HCT116 (cell line): ENCODE data around the gene RUNX1. TPM values are rescaled to one million over a fixed set of nuclear protein-coding genes. Genes with fewer than 3 reads are reported as not detected.

Experiments
- ATAC-seq: fragments of 200-7000 bp; cut with Tn5 transposase; 2 replicates; pipeline ENCODE4 v1.9.1; 2020; ENCODE audit warnings: mild to moderate bottlenecking, moderate library complexity
- BruUV-seq: library from RNA; stranded (reverse); fragments of 400-500 nt; replicated peaks from 2 replicates; lab custom pipeline; 2021; lab: Mats Ljungman, UMichigan
- CTCF ChIA-PET: fragments of 300-600 bp; sonication (Branson Sonifier 250); formaldehyde crosslinking; loops from one replicate; lab custom pipeline; 2021; ENCODE audit warnings: antibody characterized with exemption; lab: Charles Lee
- POLR2A ChIA-PET: fragments of 300-600, 350-600 bp; sonication (Branson Sonifier 250); formaldehyde crosslinking; loops from one replicate; lab custom pipeline; 2021; ENCODE audit warnings: antibody characterized with exemption; lab: Charles Lee
- RAD21 ChIA-PET, 2 experiments: fragments of 300-600 bp; sonication (Branson Sonifier 250); formaldehyde crosslinking; loops; one replicate each; lab custom pipeline; 2023; ENCODE audit warnings: low total read pairs in 2 of 2; ENCODE audit not compliant: uncharacterized antibody in 2 of 2, unreplicated experiment in 2 of 2, low non-redundant PET in 1 of 2; lab: Charles Lee
- DNase-seq: peaks from one replicate; pipeline ENCODE4 v3.0.0-alpha.2; 2010; ENCODE audit warnings: low read depth, low spot score
- H2AFZ ChIP-seq: fragments of 200-600 bp; shearing (Covaris generic), sonication (generic); 2 replicates; pipeline ENCODE4 v1.6.1; 2017; ENCODE audit warnings: low read depth, mixed run types, mixed read lengths, antibody characterized with exemption, low read length; ENCODE audit not compliant: poor library complexity, severe bottlenecking
- H3K27ac ChIP-seq: 2 replicates; pipeline ENCODE4 v1.5.1; 2012; ENCODE audit warnings: low read depth, low read length
- H3K27me3 ChIP-seq: fragments of 200-600 bp; sonication (generic); 2 replicates; pipeline ENCODE4 v1.6.1; 2016; ENCODE audit warnings: mixed run types, low read length, mixed read lengths; ENCODE audit not compliant: insufficient read depth
- H3K36me3 ChIP-seq, 2 experiments: fragments of 200-500 bp in 1 of 2; fragments of 200-600 bp in 1 of 2; sonication (Bioruptor generic) in 1 of 2; sonication (generic) in 1 of 2; 2 replicates each; pipeline versions ENCODE4 v1.5.1 to v1.6.1; 2014 to 2016; ENCODE audit warnings: low read length in 2 of 2, inconsistent platforms in 1 of 2, mixed read lengths in 1 of 2, mixed run types in 1 of 2; ENCODE audit not compliant: insufficient read depth in 2 of 2, control insufficient read depth in 1 of 2
- H3K4me1 ChIP-seq, 2 experiments: fragments of 200-600 bp in 1 of 2; sonication (generic) in 1 of 2; 2 replicates each; pipeline versions ENCODE4 v1.5.1 to v1.6.1; 2012 to 2017; ENCODE audit warnings: low read length in 2 of 2, inconsistent platforms in 1 of 2, mild to moderate bottlenecking in 1 of 2, mixed read lengths in 1 of 2, mixed run types in 1 of 2, moderate library complexity in 1 of 2; ENCODE audit not compliant: insufficient read depth in 2 of 2, control insufficient read depth in 1 of 2
- H3K4me2 ChIP-seq: fragments of 200-600 bp; sonication (generic); 2 replicates; pipeline ENCODE4 v1.6.1; 2017; ENCODE audit warnings: mixed run types, low read length, mixed read lengths
- H3K4me3 ChIP-seq, 2 experiments: fragments of 200-600 bp in 1 of 2; sonication (generic) in 1 of 2; replicated peaks in 1 of 2; 2 replicates each; pipeline ENCODE4 v1.5.1; 2011 to 2016; ENCODE audit warnings: low read length in 2 of 2, control low read depth in 1 of 2, low read depth in 1 of 2, mild to moderate bottlenecking in 1 of 2, mixed read lengths in 1 of 2, mixed run types in 1 of 2
- H3K79me2 ChIP-seq: fragments of 200-600 bp; sonication (generic); 2 replicates; pipeline ENCODE4 v1.6.1; 2017; ENCODE audit warnings: mild to moderate bottlenecking, mixed run types, low read length, moderate library complexity, mixed read lengths; ENCODE audit not compliant: insufficient read depth
- H3K9ac ChIP-seq: fragments of 200-600 bp; sonication (generic); 2 replicates; pipeline ENCODE4 v1.6.1; 2016; ENCODE audit warnings: low read length, mixed read lengths
- H3K9me2 ChIP-seq: fragments of 200-600 bp; sonication (generic), shearing (Covaris generic); 2 replicates; pipeline ENCODE4 v1.6.1; 2017; ENCODE audit warnings: mixed run types, mild to moderate bottlenecking, moderate library complexity; ENCODE audit not compliant: insufficient read depth
- H3K9me3 ChIP-seq, 2 experiments: fragments of 200-500 bp in 1 of 2; fragments of 200-600 bp in 1 of 2; sonication (Bioruptor generic) in 1 of 2; sonication (generic) in 1 of 2; 2 replicates each; pipeline ENCODE4 v1.6.1; 2014 to 2017; ENCODE audit warnings: low read length in 2 of 2, mixed read lengths in 2 of 2, inconsistent platforms in 1 of 2, low read depth in 1 of 2, mild to moderate bottlenecking in 1 of 2, mixed run types in 1 of 2, moderate library complexity in 1 of 2; ENCODE audit not compliant: control insufficient read depth in 1 of 2, insufficient read depth in 1 of 2
- H4K20me1 ChIP-seq: fragments of 200-600 bp; sonication (generic), shearing (Covaris generic); 2 replicates; pipeline ENCODE4 v1.6.1; 2017; ENCODE audit warnings: mixed run types, mild to moderate bottlenecking, moderate library complexity; ENCODE audit not compliant: insufficient read depth
- ATF3 ChIP-seq: IDR thresholded peaks from 2 replicates; pipeline ENCODE4 v1.6.1; 2012
- CBX3 ChIP-seq: IDR thresholded peaks from 2 replicates; pipeline ENCODE4 v1.6.1; 2012; ENCODE audit warnings: low read depth
- CEBPB ChIP-seq: IDR thresholded peaks from 2 replicates; pipeline ENCODE4 v1.6.1; 2012; ENCODE audit warnings: low read depth
- CTCF ChIP-seq, 3 experiments: fragments of 200-600 bp in 1 of 3; sonication (generic) in 1 of 3; IDR thresholded peaks in 2 of 3; conservative IDR thresholded peaks in 1 of 3; 2 replicates each; pipeline ENCODE4 v1.5.1; 2012 to 2017; ENCODE audit warnings: low read depth in 2 of 3, low read length in 2 of 3, antibody characterized with exemption in 1 of 3, borderline replicate concordance in 1 of 3, control low read depth in 1 of 3, mild to moderate bottlenecking in 1 of 3, mixed read lengths in 1 of 3, mixed run types in 1 of 3, moderate library complexity in 1 of 3; ENCODE audit not compliant: insufficient read depth in 1 of 3
- EGR1 ChIP-seq: IDR thresholded peaks from 2 replicates; pipeline ENCODE4 v1.6.1; 2012; ENCODE audit warnings: low read depth
- ELF1 ChIP-seq: IDR thresholded peaks from 2 replicates; pipeline ENCODE4 v1.6.1; 2012; ENCODE audit warnings: low read depth, borderline replicate concordance
- EZH2 ChIP-seq: fragments of 200-600 bp; sonication (generic); IDR thresholded peaks from 2 replicates; pipeline ENCODE4 v1.6.1; 2017; ENCODE audit warnings: antibody characterized with exemption, mixed run types
- EZH2phosphoT487 ChIP-seq: fragments of 200-600 bp; IDR thresholded peaks from 2 replicates; pipeline ENCODE4 v1.6.1; 2018; ENCODE audit warnings: antibody characterized with exemption, borderline replicate concordance
- FOSL1 ChIP-seq: IDR thresholded peaks from 2 replicates; pipeline ENCODE4 v1.6.1; 2012; ENCODE audit warnings: low read depth
- JUND ChIP-seq: IDR thresholded peaks from 2 replicates; pipeline ENCODE4 v1.6.1; 2012
- MAX ChIP-seq: IDR thresholded peaks from 2 replicates; pipeline ENCODE4 v1.6.1; 2012
- POLR2A ChIP-seq: IDR thresholded peaks from 2 replicates; pipeline ENCODE4 v1.7.0; 2011; ENCODE audit warnings: borderline replicate concordance; ENCODE audit not compliant: insufficient read depth, insufficient read length; ENCODE audit errors: extremely low read depth
- POLR2AphosphoS5 ChIP-seq: IDR thresholded peaks from 2 replicates; pipeline ENCODE4 v1.6.1; 2011; ENCODE audit warnings: mild to moderate bottlenecking, low read depth, low read length, moderate library complexity
- RAD21 ChIP-seq: IDR thresholded peaks from 2 replicates; pipeline ENCODE4 v1.6.1; 2012; ENCODE audit warnings: low read depth, mild to moderate bottlenecking
- REST ChIP-seq: IDR thresholded peaks from 2 replicates; pipeline ENCODE4 v1.6.1; 2012; ENCODE audit warnings: low read depth
- SIN3A ChIP-seq: IDR thresholded peaks from 2 replicates; pipeline ENCODE4 v1.6.1; 2012; ENCODE audit warnings: low read depth
- SP1 ChIP-seq: IDR thresholded peaks from 2 replicates; pipeline ENCODE4 v1.6.1; 2012; ENCODE audit warnings: low read depth
- TCF7L2 ChIP-seq: IDR thresholded peaks from 2 replicates; pipeline ENCODE4 v1.7.0; 2011; ENCODE audit warnings: borderline replicate concordance, inconsistent platforms; ENCODE audit not compliant: insufficient read depth, insufficient read length; ENCODE audit errors: extremely low read depth
- ZFX ChIP-seq: fragments of 450-650 bp; IDR thresholded peaks from 2 replicates; pipeline ENCODE4 v1.6.1; 2017
- ZNF274 ChIP-seq: fragments of 200-500 bp; sonication (Bioruptor generic); IDR thresholded peaks from 2 replicates; pipeline ENCODE4 v1.6.1; 2014; ENCODE audit warnings: mild to moderate bottlenecking, low read depth, low read length, inconsistent platforms
- intact Hi-C: fragments of 100-400 bp; cut with micrococcal nuclease; formaldehyde crosslinking; loops from 2 replicates; pipeline ENCODE4 v1.10.0; 2022
- total RNA-seq: library from RNA; stranded (reverse); gene quantifications from one replicate; pipeline ENCODE4 v1.2.1, GENCODE V29; 2021; ENCODE audit not compliant: unreplicated experiment

Gene RUNX1
- total RNA-seq, 1 experiment from 2014 or later: 33.5 TPM

GRCh38 chr21:34974162-34974981, 74.7 kb downstream of the RUNX1 start:
- H3K79me2 ChIP-seq: no peaks in the 10 kb centered on the region
- H3K9me3 ChIP-seq: no peaks in the 10 kb centered on the region
- BruUV-seq: no TSS peak
- CTCF ChIA-PET: no interaction called here
- H2AFZ ChIP-seq: no peak overlapping the region
- ATAC-seq (no peak), DNase-seq (no peak)
- no peak overlapping the region for H3K9ac ChIP-seq
- no peak overlapping the region for H3K27ac ChIP-seq
- TF ChIP-seq SIN3A: no peak
- no peak for TF ChIP-seq SP1
- TF ChIP-seq ELF1: no peak
- no peak for TF ChIP-seq EGR1
- TF ChIP-seq JUND: no peak
- TF ChIP-seq ZNF274: no peak
- no peak for TF ChIP-seq TCF7L2
- TF ChIP-seq MAX: no peak
- no peak for TF ChIP-seq RAD21
- TF ChIP-seq ATF3: no peak
- TF ChIP-seq EZH2: no peak
- TF ChIP-seq CEBPB: no peak
- no peak for TF ChIP-seq CTCF (IDR thresholded peaks at IDR 0.05 in 2 of 3, conservative IDR thresholded peaks at IDR 0.05 in 1 of 3; ENCODE audit: borderline replicate concordance in 1 of 3, insufficient read depth in 1 of 3, low read depth in 2 of 3, low read length in 2 of 3)
- TF ChIP-seq POLR2A: no peak
- TF ChIP-seq ZFX: no peak
- TF ChIP-seq FOSL1: no peak
- TF ChIP-seq CBX3: no peak
- no peak for TF ChIP-seq POLR2AphosphoS5
- no peak for TF ChIP-seq EZH2phosphoT487
- no peak for TF ChIP-seq REST
- RAD21 ChIA-PET: no interaction called here
- H4K20me1 ChIP-seq: no peaks in the 10 kb centered on the region
- H3K4me1 ChIP-seq: no peaks in the 10 kb centered on the region
- no peak overlapping the region for H3K4me3 ChIP-seq
- H3K36me3 ChIP-seq: no peaks in the 10 kb centered on the region
- H3K4me2 ChIP-seq: no peak overlapping the region
- no peaks in the 10 kb centered on the region for H3K9me2 ChIP-seq
- no peaks in the 10 kb centered on the region for H3K27me3 ChIP-seq
- POLR2A ChIA-PET: no interaction called here
- intact Hi-C loops: no loop called here
